Measurements from ENCODE around the gene MYLIP.

MYLIP gene

DNA sequence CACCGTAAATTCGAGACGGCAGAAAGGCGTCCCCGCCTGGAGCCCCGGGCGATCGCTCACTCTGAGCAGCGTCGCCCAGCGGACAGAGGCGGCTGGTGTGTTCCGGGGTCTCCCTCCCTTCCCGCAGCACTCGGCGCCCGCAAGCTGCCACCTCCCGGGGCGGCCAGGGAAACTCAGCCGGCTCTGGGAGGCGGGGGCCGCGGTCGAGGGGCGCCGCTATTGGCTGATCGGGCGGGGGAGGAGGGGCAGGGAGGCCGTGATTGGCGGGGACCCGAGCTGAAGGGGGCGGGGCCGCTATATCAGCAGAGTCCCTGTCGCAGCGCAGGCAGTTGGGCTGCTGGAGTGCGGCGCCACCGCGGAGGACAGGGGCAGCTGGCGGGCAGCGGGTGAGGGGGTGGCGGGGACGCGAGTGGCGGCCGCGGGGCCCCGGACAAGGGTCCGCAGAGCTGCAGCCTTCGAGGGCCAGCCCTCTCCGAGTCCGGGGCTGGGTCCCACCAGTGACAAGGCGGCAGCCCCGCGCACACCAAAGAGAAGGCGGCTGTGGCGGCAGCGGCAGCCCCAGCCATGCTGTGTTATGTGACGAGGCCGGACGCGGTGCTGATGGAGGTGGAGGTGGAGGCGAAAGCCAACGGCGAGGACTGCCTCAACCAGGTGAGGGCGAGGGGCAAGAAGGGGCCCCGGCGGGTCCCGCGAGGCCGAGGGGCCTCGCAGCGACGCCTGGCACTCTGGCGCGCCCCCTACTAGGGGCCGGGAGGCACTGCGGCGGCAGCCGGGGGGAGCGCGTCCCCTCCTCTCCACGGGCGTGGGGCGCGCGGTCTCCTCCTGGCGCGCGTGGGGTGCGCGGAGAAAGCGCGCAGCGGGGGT, at the start of gene MYLIP:
Gene MYLIP, plus strand, starts transcription at position 328 of the 864 bp plus-strand sequence. Its CDS starts 237 bp downstream, at position 565.
- DNase-seq (ENCODE audit: low read depth in 2 of 2), result peak; percentile 93 to 95

DNA sequence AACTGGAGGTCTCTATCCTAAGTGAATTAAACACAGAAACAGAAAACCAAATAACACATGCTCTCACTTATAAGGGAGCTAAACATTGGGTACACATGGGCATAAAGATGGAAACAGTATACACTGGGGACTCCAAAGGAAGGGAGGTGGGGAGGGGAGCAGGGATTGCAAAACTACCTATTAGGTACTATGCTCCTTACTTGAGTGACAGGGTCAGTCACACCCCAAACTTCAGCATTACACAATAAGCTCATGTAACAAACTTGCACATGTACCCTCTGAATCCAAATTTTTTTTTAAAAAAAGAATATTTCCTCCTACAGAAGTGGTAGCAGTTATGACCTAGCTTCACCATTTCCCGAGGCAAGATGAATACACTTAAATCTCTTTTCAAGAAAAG, 49.5 kb upstream of the MYLIP start:
- no peak for DNase-seq (ENCODE audit: low read depth in 2 of 2)

DNA sequence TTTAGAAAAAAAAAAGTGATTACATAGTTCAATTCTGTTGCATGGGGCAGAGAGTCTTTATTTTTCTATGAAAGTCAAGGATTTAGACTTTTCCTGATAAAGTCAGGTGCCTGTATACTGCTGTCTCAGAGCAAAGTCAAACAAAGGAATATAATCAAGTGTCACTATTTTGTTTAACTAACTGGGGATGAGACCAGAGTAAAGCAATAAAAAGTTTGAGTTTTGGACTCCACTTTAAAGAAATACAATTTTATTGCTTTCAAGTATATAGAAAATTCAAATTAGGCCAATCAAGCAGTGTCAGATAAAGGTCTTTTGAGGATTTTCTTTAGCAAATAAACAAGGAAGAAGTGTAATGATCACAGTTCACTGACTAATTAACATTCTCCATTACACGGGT, 48.7 kb upstream of the MYLIP start:
- DNase-seq (ENCODE audit: low read depth in 2 of 2), result no peak

DNA sequence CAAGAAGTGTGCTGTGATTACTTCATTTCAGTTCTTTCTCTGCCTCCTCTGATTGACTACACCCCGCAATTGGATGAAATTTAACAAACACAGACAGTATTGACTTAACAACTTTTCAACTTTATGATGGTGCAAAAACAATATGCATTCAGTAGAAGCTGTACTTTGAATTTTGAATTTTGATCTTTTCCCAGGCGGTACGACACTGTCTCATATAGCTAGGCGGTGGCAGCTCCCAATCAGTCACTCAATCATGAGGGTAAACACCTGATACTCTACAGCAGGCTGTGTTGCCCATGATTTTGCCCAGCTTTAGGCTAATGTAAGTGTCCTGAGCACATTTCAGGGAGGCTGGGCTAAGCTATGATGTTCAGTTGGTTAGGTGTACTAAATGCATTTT, 47.6 kb upstream of the MYLIP start:
- no peak for DNase-seq (ENCODE audit: low read depth in 2 of 2)

DNA sequence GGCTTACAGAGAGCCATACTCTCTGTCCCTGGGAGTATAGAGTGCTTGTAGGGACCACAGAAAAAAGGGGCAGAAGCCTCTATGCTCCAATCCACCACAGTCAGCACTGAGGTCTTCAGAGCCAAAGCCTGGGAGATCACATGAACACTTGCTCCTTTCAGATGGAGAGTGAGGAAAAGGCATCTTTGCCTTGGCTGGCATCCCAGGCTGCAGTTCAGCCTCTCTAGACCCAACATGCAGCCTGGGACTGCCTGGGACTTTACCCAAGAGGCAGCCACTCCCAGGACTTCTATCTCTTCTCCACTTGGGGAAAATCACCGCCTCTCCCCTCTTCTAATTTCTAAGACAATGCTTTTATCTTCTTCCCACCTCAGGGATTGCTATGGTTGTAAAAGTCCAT, 46.5 kb upstream of the MYLIP start:
- no peak for DNase-seq (ENCODE audit: low read depth in 2 of 2)

- no peak for DNase-seq (ENCODE audit: low read depth in 2 of 2)
Measured at GRCh38 chr6:16086965-16087364, 41.9 kb upstream of the MYLIP start.

- no peak for DNase-seq (ENCODE audit: low read depth in 2 of 2)
Measured at GRCh38 chr6:16087386-16087785, 41.5 kb upstream of the MYLIP start.

DNA sequence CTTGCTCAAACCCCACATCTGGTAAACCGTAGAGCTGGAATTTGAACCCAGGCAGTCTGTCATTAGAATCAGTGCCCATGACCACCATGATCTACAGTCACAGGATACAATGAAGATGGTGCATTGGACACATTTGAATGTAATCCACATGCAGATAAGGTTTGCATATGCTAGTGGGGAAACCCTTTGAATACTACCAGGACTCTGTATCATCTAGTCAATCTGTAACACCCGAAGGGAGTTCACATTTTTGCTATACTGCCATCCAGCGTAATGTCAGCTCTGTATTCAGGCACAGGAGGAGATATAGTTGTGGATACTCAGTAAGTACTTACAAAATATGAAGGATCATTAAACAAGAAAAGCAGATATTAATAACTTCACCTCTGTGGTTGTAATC, 40.5 kb upstream of the MYLIP start:
- no peak for DNase-seq (ENCODE audit: low read depth in 2 of 2)

DNA sequence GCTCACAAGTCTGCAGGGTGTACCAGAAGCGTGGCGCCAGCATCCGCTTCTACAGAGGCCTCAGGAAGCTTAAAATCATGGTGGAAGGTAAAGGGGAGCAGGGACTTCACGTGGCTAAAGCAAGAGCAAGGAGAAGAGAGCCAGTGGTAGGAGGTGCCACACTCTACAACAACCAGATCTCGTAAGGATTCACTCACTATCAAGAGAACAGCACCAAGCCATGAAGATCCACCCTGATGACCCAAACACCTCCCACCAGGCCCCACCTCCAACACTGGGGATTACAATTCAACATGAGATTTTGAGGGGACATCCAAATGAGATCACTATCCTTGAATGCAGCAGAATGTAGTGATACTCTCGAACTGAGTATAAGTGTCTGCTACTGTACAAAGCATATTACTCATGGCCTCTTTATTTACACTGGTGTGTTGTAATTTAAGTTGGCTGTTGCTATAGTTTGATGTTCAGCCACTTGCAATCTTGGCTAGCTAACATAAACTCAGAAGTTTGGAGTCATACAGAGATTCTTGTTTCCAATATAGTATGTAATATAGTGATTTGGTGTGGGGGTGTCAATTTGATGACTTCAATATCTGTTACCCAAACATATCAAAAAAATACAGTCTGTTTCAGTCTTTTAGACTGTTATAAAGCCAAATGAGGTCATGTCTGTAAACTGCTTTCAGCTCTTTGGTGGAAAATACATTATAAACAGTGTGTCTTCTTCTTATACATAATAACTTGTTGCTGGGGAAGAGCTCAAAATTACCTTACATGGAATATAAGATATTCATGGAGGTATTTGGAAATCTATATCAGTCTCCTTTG, 39.4 kb upstream of the MYLIP start:
- DNase-seq (ENCODE audit: low read depth in 2 of 2), result no peak

DNA sequence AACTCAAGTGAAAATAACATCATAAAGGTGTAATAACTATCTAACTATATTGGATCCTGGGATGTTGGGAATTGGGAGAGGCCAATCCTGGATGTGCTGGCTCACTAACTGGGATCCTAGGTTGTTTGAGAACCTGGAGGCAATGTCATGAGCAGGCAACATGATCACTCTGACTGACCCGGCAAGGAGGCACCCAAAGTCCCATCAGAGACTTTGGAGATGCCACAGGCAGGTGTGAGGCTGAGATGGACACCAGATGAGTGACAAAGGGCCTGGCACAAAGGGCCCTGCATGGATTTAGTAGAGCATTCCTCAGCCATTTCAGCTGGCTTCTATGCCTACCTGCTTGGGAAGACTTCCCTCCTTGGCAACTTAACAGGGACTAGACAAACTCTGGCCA, 38.4 kb upstream of the MYLIP start:
- no peak for DNase-seq (ENCODE audit: low read depth in 2 of 2)

GRCh38 chr6:16090920-16091319, 38.0 kb upstream of the MYLIP start:
- DNase-seq (ENCODE audit: low read depth in 2 of 2), result no peak

GRCh38 chr6:16092140-16092539, 36.7 kb upstream of the MYLIP start:
- DNase-seq (ENCODE audit: low read depth in 2 of 2), result no peak

DNA sequence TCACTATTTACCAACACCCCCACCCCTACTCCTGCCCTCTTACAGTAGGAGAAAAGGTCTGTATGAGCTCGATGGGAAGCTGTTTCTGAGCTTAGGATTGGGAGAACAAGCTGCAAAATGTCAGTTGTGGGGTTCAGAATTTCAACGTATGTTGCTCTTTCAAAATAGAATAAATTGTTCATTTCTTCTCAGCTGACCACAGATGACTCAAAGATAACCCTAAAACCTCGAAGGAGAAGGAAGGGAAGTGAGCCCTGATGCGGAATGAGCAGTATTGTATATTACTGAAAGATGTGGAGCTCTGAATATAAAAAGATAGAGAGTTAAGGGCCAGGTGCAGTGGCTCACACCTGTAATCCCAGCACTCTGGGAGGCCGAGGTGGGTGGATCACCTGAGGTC, 35.9 kb upstream of the MYLIP start:
- DNase-seq (ENCODE audit: low read depth in 2 of 2), result no peak

DNA sequence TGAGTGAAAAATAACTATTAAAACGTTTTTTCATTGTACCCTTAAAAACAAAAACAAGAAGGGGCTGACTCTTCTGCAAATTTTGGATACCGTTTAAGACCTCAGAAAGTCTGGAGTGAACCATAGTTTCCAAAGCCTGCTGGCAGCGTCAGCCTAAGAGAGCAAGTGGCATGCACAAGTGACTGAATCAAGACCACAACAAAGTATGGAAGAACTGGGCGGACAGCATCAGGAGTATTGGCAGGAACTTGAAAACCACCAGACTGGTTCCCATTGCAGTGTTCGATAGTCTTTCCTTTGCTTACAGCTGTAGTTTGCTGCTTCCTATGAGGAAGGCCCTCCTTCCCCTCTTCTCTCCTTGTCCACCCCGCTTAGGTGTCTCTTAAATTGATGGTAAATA, 33.7 kb upstream of the MYLIP start:
- DNase-seq (ENCODE audit: low read depth in 2 of 2), result no peak

- DNase-seq (ENCODE audit: low read depth in 2 of 2), result no peak
Measured at GRCh38 chr6:16097382-16098171, 31.3 kb upstream of the MYLIP start.

DNA sequence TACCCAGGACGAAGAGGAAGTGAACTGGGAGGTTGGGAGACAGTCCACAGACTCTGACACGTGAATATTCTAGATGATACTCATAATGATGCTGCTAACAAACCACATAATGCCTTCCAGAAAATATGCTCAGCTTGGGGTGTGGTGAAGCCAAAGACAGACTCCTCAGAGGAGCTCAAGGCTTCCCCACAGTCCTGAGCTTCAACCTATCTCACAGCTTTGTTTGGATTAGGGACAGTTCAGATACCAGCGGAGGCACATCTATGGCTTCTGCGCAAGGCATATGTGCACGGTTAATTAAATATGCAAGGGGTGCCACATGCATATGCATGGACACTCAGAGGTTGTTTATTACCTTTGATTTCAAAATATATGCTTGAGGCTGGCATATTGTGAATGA, 30.7 kb upstream of the MYLIP start:
- DNase-seq (ENCODE audit: low read depth in 2 of 2), result no peak

DNA sequence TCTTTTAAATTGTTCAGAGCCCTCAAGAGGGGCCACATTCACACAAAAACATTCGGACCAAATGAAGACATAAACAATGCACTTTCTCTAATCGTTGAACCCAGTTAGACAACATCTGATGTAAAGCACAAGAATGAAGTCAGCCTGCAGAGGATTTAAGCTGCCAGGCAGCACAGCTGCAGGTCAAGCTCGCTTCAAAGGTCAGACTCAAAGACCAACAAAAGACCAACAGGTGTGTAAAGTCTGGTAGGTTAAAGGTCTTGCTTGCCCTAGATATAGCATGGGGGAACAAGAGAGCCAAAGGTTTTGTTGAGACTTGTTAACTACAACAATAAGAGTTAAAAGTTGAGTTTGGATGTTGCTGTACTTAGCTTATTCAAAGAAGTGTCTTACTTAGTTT, 26.7 kb upstream of the MYLIP start:
- DNase-seq (ENCODE audit: low read depth in 2 of 2), result no peak

DNA sequence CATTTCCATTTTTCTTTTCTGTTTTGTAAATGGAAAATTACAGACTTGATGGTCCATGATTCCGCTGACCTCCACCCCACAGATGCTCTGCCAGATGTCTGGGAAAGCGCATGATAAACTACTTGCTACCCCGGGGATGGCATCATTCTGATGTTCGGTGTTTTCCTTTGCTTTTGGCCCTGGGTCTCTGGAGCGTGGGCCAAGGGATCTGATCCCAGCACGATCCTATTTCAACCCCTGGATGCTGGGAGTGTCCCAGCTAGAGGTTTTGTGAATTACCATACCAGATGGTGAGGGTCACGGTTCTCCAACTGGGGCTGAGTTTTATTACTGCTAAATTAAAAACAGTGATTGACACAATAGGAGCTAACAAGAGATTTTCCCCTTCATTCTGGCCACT, 25.2 kb upstream of the MYLIP start:
- no peak for DNase-seq (ENCODE audit: low read depth in 2 of 2)

DNA sequence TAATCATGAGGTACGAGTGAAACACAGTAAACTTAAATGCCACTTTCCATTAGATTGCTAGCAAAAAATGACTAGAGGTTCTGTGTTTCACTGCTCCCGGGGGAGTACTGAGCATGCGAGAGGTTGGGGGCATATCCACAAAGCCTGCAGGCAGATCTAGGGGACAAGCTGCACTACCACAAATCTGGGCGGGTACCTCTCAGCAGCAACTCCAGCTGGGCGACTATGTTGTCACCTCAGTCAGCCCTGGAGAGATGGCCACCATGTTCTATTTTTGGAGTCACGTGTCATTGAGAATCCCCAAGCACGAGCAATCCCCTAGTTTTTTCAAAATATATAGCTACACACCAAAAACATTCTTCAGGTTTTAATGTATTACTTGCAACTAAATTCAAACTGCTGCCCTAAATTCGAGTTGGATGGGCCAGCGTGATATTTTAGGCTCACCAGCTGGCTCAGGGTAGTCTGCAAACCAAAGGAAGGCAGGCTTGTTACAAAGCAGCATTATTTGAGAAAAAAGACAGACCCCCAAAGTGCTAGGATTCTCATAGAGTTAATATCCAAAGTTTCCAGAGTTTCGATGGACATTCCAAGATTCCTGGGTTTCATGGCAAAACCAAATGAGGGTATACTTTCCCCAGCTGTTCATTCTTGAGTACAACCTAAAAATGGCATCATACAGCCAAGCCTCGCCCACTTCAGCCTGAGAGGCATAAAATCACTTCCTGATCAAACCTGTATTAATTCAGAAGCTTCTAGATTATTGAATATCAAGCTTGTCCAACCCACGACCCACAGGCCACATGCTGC, 24.1 kb upstream of the MYLIP start:
- DNase-seq (ENCODE audit: low read depth in 2 of 2), result no peak

GRCh38 chr6:16105854-16106253, 23.0 kb upstream of the MYLIP start:
- DNase-seq (ENCODE audit: low read depth in 2 of 2), result no peak

Data from stimulated activated CD8-positive, alpha-beta memory T cell treated with anti-CD3 and anti-CD28 coated beads, Interleukin-15, amount 100 ng/mL, for 48 hours (primary cell).